GM12878 (cell line): ENCODE results near the gene TRIM13. TPM values are rescaled to one million over a fixed set of nuclear protein-coding genes. Genes with fewer than 3 reads are reported as not detected.
A peak's percentile ranks its signal among the peaks of the same experiment; 100 is the strongest.

Experiments used
- CBX3 ChIP-seq: fragments of 200-600 bp; sonication (generic); IDR thresholded peaks from 2 replicates; pipeline ENCODE4 v1.6.1; 2016; ENCODE audit warnings: low read depth, borderline replicate concordance
- CTCF ChIP-seq, 3 experiments: IDR thresholded peaks in 2 of 3; conservative IDR thresholded peaks in 1 of 3; 2 replicates each; pipeline ENCODE4 v1.5.1; 2011; ENCODE audit warnings: low read depth in 3 of 3, low read length in 3 of 3, mild to moderate bottlenecking in 3 of 3, control low read depth in 2 of 3, moderate library complexity in 2 of 3, inconsistent platforms in 1 of 3, mixed read lengths in 1 of 3; ENCODE audit not compliant: control insufficient read depth in 2 of 3, insufficient read depth in 1 of 3; ENCODE audit errors: extremely low read depth in 1 of 3
- EGR1 ChIP-seq, 2 experiments: IDR thresholded peaks; 1 replicate in 1 of 2; 2 replicates in 1 of 2; pipeline ENCODE4 v1.6.1; 2011 to 2012; ENCODE audit warnings: low read depth in 2 of 2, low read length in 2 of 2, borderline replicate concordance in 1 of 2, mild to moderate bottlenecking in 1 of 2, moderate library complexity in 1 of 2
- GABPA ChIP-seq: IDR thresholded peaks from 2 replicates; pipeline ENCODE4 v1.6.1; 2014; ENCODE audit warnings: antibody characterized with exemption, low read depth, mild to moderate bottlenecking, inconsistent platforms
- GATAD2B ChIP-seq: fragments of 450-650 bp; conservative IDR thresholded peaks from 2 replicates; pipeline ENCODE4 v1.6.1; 2017; ENCODE audit warnings: low read depth, mild to moderate bottlenecking, moderate library complexity
- MEF2A ChIP-seq: IDR thresholded peaks from 2 replicates; pipeline ENCODE4 v1.6.1; 2011; ENCODE audit warnings: low read depth, mild to moderate bottlenecking, low read length, moderate library complexity; ENCODE audit not compliant: insufficient read depth
- MTA2 ChIP-seq: fragments of 450-650 bp; IDR thresholded peaks from 2 replicates; pipeline ENCODE4 v1.6.1; 2016; ENCODE audit warnings: low read depth, mild to moderate bottlenecking, moderate library complexity
- MTA3 ChIP-seq: IDR thresholded peaks from 2 replicates; pipeline ENCODE4 v1.6.1; 2012; ENCODE audit warnings: low read length, inconsistent platforms, borderline replicate concordance
- MXI1 ChIP-seq: fragments of 150-350 bp; IDR thresholded peaks from 2 replicates; pipeline ENCODE4 v1.6.1; 2011; ENCODE audit warnings: low read depth, mild to moderate bottlenecking, inconsistent platforms, low read length, improper control_type of control experiment
- NFIC ChIP-seq: IDR thresholded peaks from 2 replicates; pipeline ENCODE4 v1.6.1; 2012; ENCODE audit warnings: low read depth, mild to moderate bottlenecking, inconsistent platforms, low read length, moderate library complexity
- NR2C1 ChIP-seq: fragments of 450-650 bp; IDR thresholded peaks from 2 replicates; pipeline ENCODE4 v1.6.1; 2017; ENCODE audit warnings: antibody characterized with exemption, mild to moderate bottlenecking, moderate library complexity
- POLR2AphosphoS2 ChIP-seq: IDR thresholded peaks from 2 replicates; pipeline ENCODE4 v1.6.1; 2011; ENCODE audit warnings: low read depth, mild to moderate bottlenecking, low read length, improper control_type of control experiment, moderate library complexity
- RBBP5 ChIP-seq: fragments of 200-600 bp; sonication (generic); conservative IDR thresholded peaks from 2 replicates; pipeline ENCODE4 v1.6.1; 2016
- REST ChIP-seq: IDR thresholded peaks from 2 replicates; pipeline ENCODE4 v1.6.1; 2012; ENCODE audit warnings: mild to moderate bottlenecking, low read depth, low read length
- SIX5 ChIP-seq: IDR thresholded peaks from 2 replicates; pipeline ENCODE4 v1.6.1; 2011; ENCODE audit warnings: mild to moderate bottlenecking, low read depth, low read length, moderate library complexity; ENCODE audit not compliant: severe bottlenecking
- SMAD1 ChIP-seq: fragments of 450-650 bp; IDR thresholded peaks from 2 replicates; pipeline ENCODE4 v1.6.1; 2018; ENCODE audit warnings: mild to moderate bottlenecking, low read depth; ENCODE audit not compliant: partially characterized antibody
- SMC3 ChIP-seq: IDR thresholded peaks from 2 replicates; pipeline ENCODE4 v1.6.1; 2011; ENCODE audit warnings: low read length, improper control_type of control experiment, borderline replicate concordance
- SPI1 ChIP-seq: IDR thresholded peaks from 2 replicates; pipeline ENCODE4 v1.6.1; 2011; ENCODE audit warnings: low read depth, mild to moderate bottlenecking, low read length, moderate library complexity, borderline replicate concordance; ENCODE audit not compliant: insufficient read depth
- SRF ChIP-seq, 2 experiments: IDR thresholded peaks; 2 replicates each; pipeline ENCODE4 v1.6.1; 2011; ENCODE audit warnings: low read depth in 2 of 2, low read length in 2 of 2, mild to moderate bottlenecking in 1 of 2, moderate library complexity in 1 of 2
- YBX1 ChIP-seq: fragments of 450-650 bp; IDR thresholded peaks from 2 replicates; pipeline ENCODE4 v1.6.1; 2016; ENCODE audit warnings: antibody characterized with exemption
- ZBTB4 ChIP-seq: fragments of 450-650 bp; formaldehyde crosslinking; IDR thresholded peaks from 2 replicates; pipeline ENCODE4 v1.4.0; 2022; ENCODE audit warnings: mild to moderate bottlenecking, moderate library complexity
- ZNF274 ChIP-seq: IDR thresholded peaks from one replicate; pipeline ENCODE4 v1.8.0; 2011; ENCODE audit not compliant: insufficient read length, insufficient read depth
- ZSCAN29 ChIP-seq: fragments of 450-650 bp; IDR thresholded peaks from 2 replicates; pipeline ENCODE4 v1.6.1; 2017; ENCODE audit warnings: mild to moderate bottlenecking, moderate library complexity
- polyA plus RNA-seq, 11 experiments: library from polyadenylated mRNA; depleted of rRNA in 4 of 11; unstranded in 6 of 11; stranded (reverse) in 5 of 11; fragments of >200 nt; fragmentation: Nextera tagmentation in 4 of 11; fragmentation: Illumina TruSeq in 1 of 11; extraction: Ambion mirVana in 4 of 11; extraction: Trizol in 1 of 11; gene quantifications; 1 replicate in 1 of 11; 2 replicates in 10 of 11; pipeline versions ENCODE4 v1.2.1 to v1.2.3, GENCODE V29; 2011 to 2016; ENCODE audit warnings: inconsistent platforms in 2 of 11, missing spikeins in 2 of 11, low read depth in 1 of 11
- total RNA-seq, 4 experiments: library from RNA; depleted of rRNA in 3 of 4; stranded (reverse); fragments of >200 nt in 3 of 4; fragmentation: Illumina TruSeq in 1 of 4; extraction: Trizol in 1 of 4; gene quantifications; 2 replicates each; pipeline versions ENCODE4 v1.2.1 to v1.2.3, GENCODE V29; 2013 to 2021

The TRIM13 gene
- total and polyA plus RNA-seq, 10 of the 15 experiments (the other 5 are each of a cell fraction or from before 2014, with no cell fraction given) = 15.4 to 33.8 (median 21.0) TPM

- no peak for TF ChIP-seq CTCF (IDR thresholded peaks at IDR 0.05 in 2 of 3, conservative IDR thresholded peaks at IDR 0.05 in 1 of 3; ENCODE audit: control insufficient read depth in 2 of 3, extremely low read depth in 1 of 3, insufficient read depth in 1 of 3, low read depth in 3 of 3, low read length in 3 of 3)
- TF ChIP-seq POLR2AphosphoS2 = no peak
- TF ChIP-seq SMC3 = no peak
- no peak for TF ChIP-seq GATAD2B
- no peak for TF ChIP-seq ZNF274
- peak in 1 of 2 experiments; percentile 76; a peak in 2 of 4 replicates for TF ChIP-seq SRF (IDR thresholded peaks at IDR 0.05; ENCODE audit: low read depth in 2 of 2, low read length in 2 of 2)
- no peak for TF ChIP-seq RBBP5
- TF ChIP-seq MTA2 = peak; percentile 25; the same call in 1 of the 2 replicates
- peak; percentile 93 for TF ChIP-seq NFIC
- 0 out of 2 replicates have a peak, but pooled peaks have one; percentile 21 for TF ChIP-seq GABPA
- TF ChIP-seq YBX1 = no peak
- 0 out of 2 replicates have a peak, but pooled peaks have one; percentile 20 for TF ChIP-seq MXI1
- TF ChIP-seq ZBTB4 (CRISPR knock-in tag) = no peak
- TF ChIP-seq ZSCAN29 = no peak
- TF ChIP-seq MTA3 = peak; percentile 80; the same call in 1 of the 2 replicates
- TF ChIP-seq MEF2A = peak; percentile 94
- TF ChIP-seq SPI1 = peak; percentile 68
- TF ChIP-seq CBX3 = no peak
- 0 out of 2 replicates have a peak, but pooled peaks have one; percentile 1 for TF ChIP-seq REST
- TF ChIP-seq EGR1 (IDR thresholded peaks at IDR 0.05; ENCODE audit: borderline replicate concordance in 1 of 2, low read depth in 2 of 2, low read length in 2 of 2) = 0 out of 3 replicates have a peak, but pooled peaks of 1 of the 2 experiments have one; percentile 37
- TF ChIP-seq SMAD1 = no peak
- TF ChIP-seq SIX5 = peak; percentile 23
- TF ChIP-seq NR2C1 = no peak
These were observed 1.2 kb upstream of the TRIM13 start (continued) for GRCh38 chr13:49995625-49996101.
